GM18505 (cell line): ENCODE measurements around the gene SLC5A4.
"Not testable (repeated sequence)": the region's sequence is repeated elsewhere in the genome, so short reads cannot be mapped to it uniquely, and the experiment has no call there.

Source experiments
- ATAC-seq: cut with Tn5 transposase; IDR thresholded peaks from one replicate; pipeline ENCODE4 v1.9.1; 2021; ENCODE audit not compliant: unreplicated experiment
- POLR2A ChIP-seq: IDR thresholded peaks from 4 replicates; pipeline ENCODE4 v1.6.1; 2011; ENCODE audit warnings: borderline replicate concordance; ENCODE audit not compliant: insufficient read depth, insufficient read length; ENCODE audit errors: extremely low read depth

SLC5A4 gene

GRCh38 chr22:32202539-32203180, 52.5 kb downstream of the SLC5A4 start:
- TF ChIP-seq POLR2A, result no peak
- no peak for ATAC-seq

GRCh38 chr22:32202161-32202538, 53.0 kb downstream of the SLC5A4 start:
- TF ChIP-seq POLR2A, result no peak
- no peak for ATAC-seq

GRCh38 chr22:32200752-32201151, 54.4 kb downstream of the SLC5A4 start:
- no peak for TF ChIP-seq POLR2A
- ATAC-seq, result no peak

GRCh38 chr22:32199961-32200360, 55.2 kb downstream of the SLC5A4 start:
- no peak for TF ChIP-seq POLR2A
- ATAC-seq, result no peak

GRCh38 chr22:32199341-32199740, 55.8 kb downstream of the SLC5A4 start:
- ATAC-seq, result no peak

GRCh38 chr22:32197553-32198226, 57.5 kb downstream of the SLC5A4 start:
- not testable (repeated sequence) for ATAC-seq

More at GRCh38 chr22:32199341-32199740, 55.8 kb downstream of the SLC5A4 start:
- no peak for TF ChIP-seq POLR2A

GRCh38 chr22:32195900-32196299, 59.2 kb downstream of the SLC5A4 start:
- not testable (repeated sequence) for ATAC-seq

- ATAC-seq, result not testable (repeated sequence)
These were observed 61.8 kb downstream of the SLC5A4 start for GRCh38 chr22:32193346-32193745.

GRCh38 chr22:32191021-32191420, 64.1 kb downstream of the SLC5A4 start:
- not testable (repeated sequence) for ATAC-seq

GRCh38 chr22:32185821-32186220, 69.3 kb downstream of the SLC5A4 start:
- no peak for ATAC-seq
- no peak for TF ChIP-seq POLR2A

GRCh38 chr22:32183625-32184024, 71.5 kb downstream of the SLC5A4 start:
- TF ChIP-seq POLR2A, result no peak
- ATAC-seq, result no peak

- no peak for TF ChIP-seq POLR2A
- no peak for ATAC-seq
These were observed 74.1 kb downstream of the SLC5A4 start for GRCh38 chr22:32181043-32181442.

GRCh38 chr22:32177221-32177765, 77.9 kb downstream of the SLC5A4 start:
- no peak for TF ChIP-seq POLR2A
- ATAC-seq, result no peak

GRCh38 chr22:32175683-32176644, 79.2 kb downstream of the SLC5A4 start:
- ATAC-seq, result no peak
- TF ChIP-seq POLR2A, result no peak
